Choroid plexus epithelial cell (primary cell): ENCODE measurements around the gene TRIM33.
"Not testable (repeated sequence)": the region's sequence is repeated elsewhere in the genome, so short reads cannot be mapped to it uniquely, and the experiment has no call there.

ENCODE experiments used
- DNase-seq: peaks from one replicate; pipeline ENCODE4 v3.0.0-alpha.2; 2010; ENCODE audit warnings: low read depth
- H3K4me3 ChIP-seq: 2 replicates; pipeline ENCODE4 v1.5.1; 2011; ENCODE audit warnings: low read depth, mild to moderate bottlenecking, control low read depth, low read length, moderate library complexity
- TF ChIP-seq, protein P1 (sequence below): conservative IDR thresholded peaks from 2 replicates; pipeline ENCODE4 v1.5.1; 2011; ENCODE audit warnings: low read depth, mild to moderate bottlenecking, control low read depth, inconsistent platforms, low read length, moderate library complexity

The TRIM33 gene

DNA sequence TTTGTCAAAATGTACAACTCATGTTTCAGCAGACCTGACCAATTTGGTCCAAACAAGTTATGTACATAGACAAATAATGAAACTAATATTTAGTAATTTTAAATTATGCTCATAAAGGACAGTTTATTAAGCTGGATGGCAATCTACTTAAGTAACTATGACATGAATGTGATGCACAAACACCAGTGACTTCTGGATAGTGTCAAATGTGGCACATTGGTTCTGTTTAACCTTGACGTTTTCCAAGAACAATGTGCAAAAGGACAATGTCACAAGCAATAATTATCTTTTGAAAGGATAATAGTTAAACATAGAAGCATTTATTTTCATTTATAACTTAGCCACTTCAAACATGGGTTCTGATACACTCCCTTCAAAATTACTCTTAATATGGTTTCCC is 80.0 kb downstream of the TRIM33 start:
- no peak for DNase-seq
- TF ChIP-seq, protein P1, sequence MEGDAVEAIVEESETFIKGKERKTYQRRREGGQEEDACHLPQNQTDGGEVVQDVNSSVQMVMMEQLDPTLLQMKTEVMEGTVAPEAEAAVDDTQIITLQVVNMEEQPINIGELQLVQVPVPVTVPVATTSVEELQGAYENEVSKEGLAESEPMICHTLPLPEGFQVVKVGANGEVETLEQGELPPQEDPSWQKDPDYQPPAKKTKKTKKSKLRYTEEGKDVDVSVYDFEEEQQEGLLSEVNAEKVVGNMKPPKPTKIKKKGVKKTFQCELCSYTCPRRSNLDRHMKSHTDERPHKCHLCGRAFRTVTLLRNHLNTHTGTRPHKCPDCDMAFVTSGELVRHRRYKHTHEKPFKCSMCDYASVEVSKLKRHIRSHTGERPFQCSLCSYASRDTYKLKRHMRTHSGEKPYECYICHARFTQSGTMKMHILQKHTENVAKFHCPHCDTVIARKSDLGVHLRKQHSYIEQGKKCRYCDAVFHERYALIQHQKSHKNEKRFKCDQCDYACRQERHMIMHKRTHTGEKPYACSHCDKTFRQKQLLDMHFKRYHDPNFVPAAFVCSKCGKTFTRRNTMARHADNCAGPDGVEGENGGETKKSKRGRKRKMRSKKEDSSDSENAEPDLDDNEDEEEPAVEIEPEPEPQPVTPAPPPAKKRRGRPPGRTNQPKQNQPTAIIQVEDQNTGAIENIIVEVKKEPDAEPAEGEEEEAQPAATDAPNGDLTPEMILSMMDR: no peak
- no peak overlapping the region for H3K4me3 ChIP-seq

DNA sequence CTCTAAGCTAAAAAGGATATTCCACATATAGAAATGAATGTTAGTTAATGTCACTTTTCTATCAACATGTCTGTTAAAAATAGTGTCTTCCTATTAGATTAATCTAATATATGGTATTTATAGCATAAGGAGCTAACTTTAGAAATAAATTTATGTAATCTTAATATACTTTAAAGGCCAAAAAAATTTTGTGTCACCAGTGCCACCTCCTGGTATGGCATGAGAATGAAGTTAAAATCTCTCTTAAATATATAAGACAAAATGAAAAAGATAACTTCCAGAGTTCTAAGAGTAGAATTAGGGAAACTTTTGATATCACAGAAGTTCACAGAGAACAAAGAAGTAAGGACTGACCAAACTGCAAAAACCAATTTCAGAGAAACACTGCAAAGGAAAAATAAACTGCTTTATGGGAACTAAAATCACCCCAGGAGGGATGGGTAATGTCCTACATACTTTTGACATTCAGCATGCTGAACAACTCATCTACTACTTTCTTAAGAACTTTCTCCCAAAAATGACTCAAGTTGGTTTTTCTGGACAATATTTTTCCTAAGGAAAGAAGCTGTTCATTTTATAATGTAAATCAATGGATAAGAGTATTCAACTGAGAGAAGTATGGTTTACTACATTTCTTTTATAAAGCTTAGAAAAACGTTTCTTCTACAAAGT is 82.8 kb downstream of the TRIM33 start:
- peak; percentile 53 for DNase-seq
- no peak overlapping the region for H3K4me3 ChIP-seq
- TF ChIP-seq, protein P1: peak; percentile 53

DNA sequence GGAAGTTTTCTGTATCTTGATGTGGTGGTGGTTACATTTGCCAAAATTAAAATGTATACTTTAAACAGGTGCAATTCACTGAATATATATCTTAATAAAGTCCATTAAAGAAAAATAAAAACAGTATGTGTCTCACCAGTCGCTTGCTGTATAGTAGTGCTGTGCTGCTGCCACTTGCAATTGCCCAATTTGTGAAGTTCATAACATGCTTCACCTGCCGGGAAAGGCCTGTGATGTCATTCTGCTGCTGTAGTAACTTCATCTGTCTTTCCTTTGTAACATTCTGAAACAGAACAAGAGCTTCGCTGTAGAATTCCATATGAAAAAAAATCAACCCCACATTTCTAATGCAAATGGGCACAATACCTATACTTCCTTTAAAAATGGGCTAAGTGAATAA is 83.4 kb downstream of the TRIM33 start:
- TF ChIP-seq, protein P1: no peak
- no peak overlapping the region for H3K4me3 ChIP-seq
- DNase-seq: no peak

DNA sequence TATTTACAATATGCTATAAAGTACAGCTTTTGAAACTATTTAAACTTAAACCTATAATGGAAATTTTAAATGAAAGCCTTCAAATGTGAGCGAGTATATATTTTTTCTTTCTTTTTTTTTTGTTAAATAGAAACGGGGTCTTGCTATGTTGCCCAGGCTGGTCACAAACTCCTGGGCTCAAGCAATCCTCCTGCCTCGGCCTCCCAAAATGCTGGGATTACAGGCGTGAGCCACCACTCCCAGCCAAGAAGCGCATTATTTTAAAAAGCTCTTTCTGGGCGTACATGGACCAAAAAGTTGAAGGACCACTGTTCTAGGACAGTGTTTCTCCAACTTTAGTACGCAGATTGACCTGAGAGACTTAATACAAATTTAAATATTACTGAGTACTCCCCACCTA is 87.5 kb downstream of the TRIM33 start:
- TF ChIP-seq, protein P1: no peak
- no peak for DNase-seq
- H3K4me3 ChIP-seq: no peak overlapping the region

DNA sequence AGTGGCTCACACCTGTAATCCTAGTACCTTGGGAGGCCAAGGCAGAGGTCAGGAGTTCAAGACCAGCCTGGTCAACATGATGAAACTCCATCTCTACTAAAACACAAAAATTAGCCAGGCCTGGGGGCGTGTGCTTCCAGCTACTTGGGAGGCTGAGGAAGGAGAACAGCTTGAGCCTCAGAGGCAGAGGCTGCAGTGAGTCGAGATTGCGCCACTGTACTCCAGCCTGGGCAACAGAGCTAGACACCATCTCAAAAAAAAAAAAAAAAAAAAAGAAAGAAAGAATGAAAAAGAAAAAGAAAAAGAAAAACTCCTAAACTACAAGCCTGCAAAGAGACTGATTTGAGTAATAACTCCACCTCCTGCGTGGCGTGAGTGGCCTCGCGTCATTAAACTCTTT is 92.1 kb downstream of the TRIM33 start:
- not testable (repeated sequence) for DNase-seq, H3K4me3 ChIP-seq

DNA sequence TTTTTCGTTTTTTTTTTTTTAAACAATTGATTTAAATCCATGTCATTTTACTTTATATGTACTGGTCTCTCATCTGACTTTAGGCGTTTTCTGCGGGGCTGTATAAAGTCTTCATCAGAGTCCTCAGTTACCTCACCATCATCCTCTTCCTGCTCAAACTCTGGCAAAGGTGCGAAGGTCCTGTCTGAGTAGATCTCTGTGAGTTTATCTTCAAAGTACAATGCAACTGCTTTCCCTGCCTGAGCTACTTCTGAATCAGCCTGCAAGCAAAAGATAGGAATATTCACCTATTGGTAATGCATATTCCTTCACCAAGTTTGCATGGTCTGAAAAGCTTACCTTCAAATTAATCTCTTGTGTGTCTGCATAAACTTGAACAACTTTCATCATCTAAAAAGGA is 113.4 kb downstream of the TRIM33 start:
- TF ChIP-seq, protein P1: no peak
- no peak for DNase-seq
- no peak overlapping the region for H3K4me3 ChIP-seq

DNA sequence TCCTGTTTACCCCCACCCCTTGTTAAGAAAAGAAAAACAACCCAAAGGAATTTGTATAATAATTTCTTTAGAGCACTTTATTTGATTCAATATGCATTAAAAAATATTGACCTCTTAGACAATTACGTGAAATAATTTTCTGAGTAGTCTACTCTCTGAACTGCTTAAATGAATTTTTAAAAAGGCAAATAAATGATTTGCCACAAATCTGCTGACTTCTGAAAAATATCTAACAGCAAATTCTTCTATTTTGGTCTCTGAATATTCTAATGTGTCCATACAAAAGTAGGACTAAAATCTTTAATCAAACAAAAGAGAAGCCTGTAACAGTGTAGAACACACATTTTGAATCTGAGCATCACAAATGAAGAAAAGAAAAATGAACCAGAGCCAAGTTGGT is 115.1 kb downstream of the TRIM33 start:
- DNase-seq: no peak
- TF ChIP-seq, protein P1: no peak
- H3K4me3 ChIP-seq: no peak overlapping the region

DNA sequence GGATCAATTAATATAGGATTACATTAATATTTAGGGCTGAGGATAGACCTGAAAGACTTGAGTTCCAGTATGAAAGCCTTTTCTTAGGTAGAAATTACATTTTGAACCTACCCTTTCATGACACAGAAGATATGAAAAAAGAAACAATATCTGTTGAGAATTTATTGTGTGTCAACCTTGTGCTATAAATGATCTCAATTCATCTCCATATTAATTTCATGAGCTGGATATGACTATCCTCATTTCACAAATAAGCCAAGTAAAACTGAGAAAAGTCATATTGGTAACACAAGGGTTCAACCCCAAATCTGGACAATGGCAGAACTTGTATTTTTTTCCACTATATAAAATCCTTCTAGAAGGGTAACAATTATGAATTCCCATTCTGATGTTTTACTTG is 120.0 kb downstream of the TRIM33 start:
- TF ChIP-seq, protein P1: no peak
- no peak overlapping the region for H3K4me3 ChIP-seq
- DNase-seq: no peak
